Measurements from ENCODE around the gene RGS19.

DNA sequence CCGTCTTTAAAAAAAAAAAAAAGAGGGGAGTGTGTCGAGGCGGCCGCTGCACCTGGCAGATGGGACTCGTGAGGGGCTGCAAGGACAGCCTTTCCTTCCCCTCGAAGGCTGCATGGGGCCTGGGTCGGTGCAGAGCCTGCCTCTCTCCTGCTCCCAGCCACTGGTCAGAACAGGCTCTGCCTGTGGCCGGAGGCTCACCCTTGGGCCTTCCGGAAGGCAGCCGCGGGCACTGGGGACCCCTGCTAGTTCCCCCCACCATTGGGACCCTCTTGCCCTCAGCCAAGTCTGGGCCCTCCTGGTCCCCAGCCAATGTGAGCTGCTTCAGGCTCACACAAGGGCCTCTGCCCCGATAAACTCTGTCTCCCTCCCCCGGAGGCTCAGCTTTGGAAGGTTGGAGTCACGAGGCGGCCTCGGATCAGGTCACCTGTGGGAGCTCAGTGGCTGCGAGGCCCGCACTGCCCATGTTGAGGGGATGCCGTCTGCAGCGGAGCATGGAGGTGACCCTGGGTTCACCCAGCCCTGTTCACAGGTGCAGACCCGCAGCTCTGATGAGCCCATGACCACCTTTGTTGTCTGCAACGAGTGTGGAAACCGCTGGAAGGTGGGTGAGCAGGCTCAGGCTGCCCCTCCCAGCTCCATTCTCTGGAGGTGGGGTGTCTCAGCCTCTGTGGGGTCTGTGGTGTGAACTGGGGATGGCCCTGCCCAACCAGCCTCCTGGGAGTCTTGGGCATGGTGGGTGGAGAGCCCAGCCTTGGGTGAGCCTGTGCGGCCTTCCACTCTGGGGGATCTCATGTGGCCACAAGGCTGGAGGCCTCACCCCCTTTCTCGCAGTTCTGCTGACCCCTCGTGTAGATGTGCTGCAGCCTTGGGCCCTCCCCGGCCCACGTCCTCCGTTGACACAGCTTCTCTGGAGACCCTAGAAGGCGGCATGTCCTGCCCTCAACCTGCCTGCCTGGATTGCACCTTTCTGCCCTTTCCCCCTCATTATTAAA, 7.7 kb downstream of the RGS19 start:
- TF ChIP-seq POLR2A (IDR thresholded peaks at IDR 0.05): no peak
- TF ChIP-seq, protein P1, sequence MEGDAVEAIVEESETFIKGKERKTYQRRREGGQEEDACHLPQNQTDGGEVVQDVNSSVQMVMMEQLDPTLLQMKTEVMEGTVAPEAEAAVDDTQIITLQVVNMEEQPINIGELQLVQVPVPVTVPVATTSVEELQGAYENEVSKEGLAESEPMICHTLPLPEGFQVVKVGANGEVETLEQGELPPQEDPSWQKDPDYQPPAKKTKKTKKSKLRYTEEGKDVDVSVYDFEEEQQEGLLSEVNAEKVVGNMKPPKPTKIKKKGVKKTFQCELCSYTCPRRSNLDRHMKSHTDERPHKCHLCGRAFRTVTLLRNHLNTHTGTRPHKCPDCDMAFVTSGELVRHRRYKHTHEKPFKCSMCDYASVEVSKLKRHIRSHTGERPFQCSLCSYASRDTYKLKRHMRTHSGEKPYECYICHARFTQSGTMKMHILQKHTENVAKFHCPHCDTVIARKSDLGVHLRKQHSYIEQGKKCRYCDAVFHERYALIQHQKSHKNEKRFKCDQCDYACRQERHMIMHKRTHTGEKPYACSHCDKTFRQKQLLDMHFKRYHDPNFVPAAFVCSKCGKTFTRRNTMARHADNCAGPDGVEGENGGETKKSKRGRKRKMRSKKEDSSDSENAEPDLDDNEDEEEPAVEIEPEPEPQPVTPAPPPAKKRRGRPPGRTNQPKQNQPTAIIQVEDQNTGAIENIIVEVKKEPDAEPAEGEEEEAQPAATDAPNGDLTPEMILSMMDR (IDR thresholded peaks at IDR 0.05): no peak

All from heart left ventricle (tissue), 13 donors.